Mucosa of descending colon (tissue), 3 donors: ENCODE data around the gene LRRFIP1. TPM values are rescaled to one million over a fixed set of nuclear protein-coding genes. Genes with fewer than 3 reads are reported as not detected.
"Not testable (repeated sequence)": the region's sequence is repeated elsewhere in the genome, so short reads cannot be mapped to it uniquely, and the experiment has no call there.

ENCODE experiments used
- ATAC-seq: fragments of 200-7000 bp; cut with Tn5 transposase; one replicate; pipeline ENCODE4 v1.9.1; 2020; ENCODE audit warnings: mild to moderate bottlenecking, moderate library complexity
- DNase-seq, 3 donors: peaks; one replicate each; pipeline ENCODE4 v3.0.0-alpha.2; 2020
- H3K36me3 ChIP-seq: fragments of 200-600 bp; one replicate; pipeline ENCODE4 v1.8.0; 2021; ENCODE audit warnings: low read depth, mild to moderate bottlenecking
- H3K4me1 ChIP-seq: fragments of 200-600 bp; one replicate; pipeline ENCODE4 v1.8.0; 2021; ENCODE audit warnings: low read depth, mild to moderate bottlenecking
- H3K4me3 ChIP-seq: fragments of 200-600 bp; one replicate; pipeline ENCODE4 v1.8.0; 2021; ENCODE audit warnings: mild to moderate bottlenecking
- H3K9me3 ChIP-seq: fragments of 200-600 bp; one replicate; pipeline ENCODE4 v1.8.0; 2021; ENCODE audit warnings: mild to moderate bottlenecking
- CTCF ChIP-seq: fragments of 200-600 bp; IDR thresholded peaks from one replicate; pipeline ENCODE4 v1.8.0; 2022; ENCODE audit warnings: antibody characterized with exemption, mild to moderate bottlenecking
- intact Hi-C, 2 donors: fragments of 100-400 bp; cut with DNase I in 1 of 2; cut with micrococcal nuclease in 1 of 2; formaldehyde crosslinking; loops; one replicate each; pipeline versions ENCODE4 v1.11.0 to v1.11.1; 2022; cut with DNase I, micrococcal nuclease
- total RNA-seq, 3 donors: library from RNA; stranded (reverse); fragmentation: NEBNext Ultra II Directional in 2 of 3; extraction: Animal tissue kit (Norgen Biotek cat#: 25700) in 2 of 3; gene quantifications; one replicate each; pipeline versions ENCODE4 v1.2.1 to v1.2.4, GENCODE V29; 2021 to 2023
- donor health status: DM: no; HTN: no; CAD: no; lungs with moderate emphysema.
- donor health status: DM: no; HTN: no; CAD: no.
- donor health status: DM: no; HTN: yes; CAD: no.

Gene LRRFIP1
- total RNA-seq, 3 donors from 2014 or later, result 114 to 157 (median 120) TPM

DNA sequence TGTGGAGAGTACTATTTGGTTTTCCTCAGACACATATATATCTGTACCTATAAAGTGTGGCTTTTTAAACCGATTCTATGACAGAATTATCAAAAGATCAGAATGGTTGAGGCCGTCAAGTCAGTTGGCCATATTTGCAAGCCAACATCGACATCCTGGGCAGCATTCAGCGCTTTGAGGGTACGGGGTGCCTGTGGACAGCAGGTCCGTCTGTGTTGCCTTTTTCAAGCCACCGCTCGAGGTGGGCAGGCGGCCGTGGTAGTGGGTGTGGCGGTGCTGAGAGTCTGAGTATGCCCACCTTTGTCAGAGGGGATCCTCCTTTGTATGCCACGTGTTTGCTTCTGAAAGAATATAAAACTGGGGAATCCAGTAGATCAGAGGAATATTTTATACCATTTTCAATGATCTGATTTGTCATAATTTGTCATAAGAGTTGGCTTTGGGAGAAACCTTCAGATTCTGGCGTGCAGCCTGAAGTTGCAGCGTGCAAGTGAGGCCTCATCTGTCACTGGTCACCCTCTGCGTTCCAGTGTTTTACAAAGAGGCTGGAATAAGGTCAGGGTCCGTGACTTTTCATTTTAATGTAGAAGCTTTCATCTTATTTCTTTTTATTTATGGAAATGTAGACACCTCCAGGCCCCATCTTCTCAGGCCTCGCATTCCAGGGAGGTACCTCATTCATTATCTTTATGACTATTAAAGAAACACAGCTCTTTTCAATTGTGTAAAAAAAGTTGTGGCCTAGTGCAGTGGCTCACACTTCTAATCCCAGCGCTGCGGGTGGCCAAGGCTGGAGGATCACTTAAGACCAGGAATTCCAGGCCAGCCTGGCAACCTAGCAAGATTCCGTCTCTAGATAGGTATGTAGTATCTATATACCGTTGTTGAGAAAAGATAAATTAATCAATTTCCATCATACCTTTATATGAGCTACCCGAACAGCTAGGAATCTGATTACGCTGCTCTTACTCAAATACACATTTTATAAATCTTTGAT is 133.4 kb downstream of the LRRFIP1 start:
- DNase-seq (no peak), ATAC-seq (no peak)
- H3K4me1 ChIP-seq, result no peaks in the 10 kb centered on the region
- H3K9me3 ChIP-seq, result no peaks in the 10 kb centered on the region
- intact Hi-C loops, result no loop called here
- H3K4me3 ChIP-seq, result no peak overlapping the region
- H3K36me3 ChIP-seq, result no peaks in the 10 kb centered on the region
- TF ChIP-seq CTCF, result no peak

- H3K4me3 ChIP-seq, H3K4me1 ChIP-seq, ATAC-seq, DNase-seq, H3K36me3 ChIP-seq, H3K9me3 ChIP-seq, intact Hi-C loops: not testable (repeated sequence)
These were observed 135.2 kb downstream of the LRRFIP1 start for GRCh38 chr2:237762291-237763182.

- intact Hi-C loops, result no loop called here
- ATAC-seq (no peak), DNase-seq (no peak)
- Histone ChIP-seq H3K36me3 (peaks cover 2% of the 10 kb centered on the region), H3K4me1 (no peaks in the 10 kb centered on the region), H3K9me3 (no peaks in the 10 kb centered on the region), H3K4me3 (no peak overlapping the region)
- TF ChIP-seq CTCF, result no peak
These were observed 136.4 kb downstream of the LRRFIP1 start for GRCh38 chr2:237763812-237764211.

GRCh38 chr2:237765122-237765521 is 137.7 kb downstream of the LRRFIP1 start:
- H3K4me3 ChIP-seq, H3K9me3 ChIP-seq, H3K4me1 ChIP-seq, ATAC-seq, H3K36me3 ChIP-seq, DNase-seq, intact Hi-C loops: not testable (repeated sequence)

DNA sequence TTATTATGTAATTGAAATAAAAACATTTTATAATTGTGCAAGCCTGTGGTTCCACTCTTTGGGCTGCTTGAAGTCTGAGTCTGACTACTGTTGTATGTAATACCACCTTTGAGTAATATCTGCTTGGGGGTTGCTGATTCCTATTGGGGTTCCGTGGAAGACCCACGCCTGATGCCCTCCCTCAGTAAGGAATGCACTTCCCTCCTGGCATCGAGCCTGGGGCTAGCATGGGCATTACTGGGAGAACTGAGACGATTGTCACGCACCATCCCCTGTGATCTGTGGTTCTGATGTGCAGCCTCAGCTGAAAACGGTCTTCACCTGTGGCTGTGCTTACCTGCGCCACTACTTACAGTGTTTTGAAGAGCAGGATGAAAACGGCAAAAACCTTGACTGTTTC is 138.5 kb downstream of the LRRFIP1 start:
- no peak for ATAC-seq
- H3K4me3 ChIP-seq, result no peak overlapping the region
- TF ChIP-seq CTCF, result no peak
- no peak for DNase-seq
- intact Hi-C loops, result no loop called here
- no peaks in the 10 kb centered on the region for H3K4me1 ChIP-seq
- peaks cover 3% of the 10 kb centered on the region for H3K36me3 ChIP-seq
- H3K9me3 ChIP-seq, result no peaks in the 10 kb centered on the region

GRCh38 chr2:237766340-237766739 is 139.0 kb downstream of the LRRFIP1 start:
- no peak for ATAC-seq
- Histone ChIP-seq H3K4me1 (no peaks in the 10 kb centered on the region), H3K4me3 (no peak overlapping the region), H3K9me3 (no peaks in the 10 kb centered on the region), H3K36me3 (peaks cover 3% of the 10 kb centered on the region)
- no peak for TF ChIP-seq CTCF
- DNase-seq, result no peak
- intact Hi-C loops, result no loop called here
